HG03095 (cell line): ENCODE results near the gene SUPT3H.
A peak's percentile ranks its signal among the peaks of the same experiment; 100 is the strongest.
"Not testable (repeated sequence)": the region's sequence is repeated elsewhere in the genome, so short reads cannot be mapped to it uniquely, and the experiment has no call there.

ENCODE experiments used
- ATAC-seq: cut with Tn5 transposase; IDR thresholded peaks from one replicate; pipeline ENCODE4 v1.9.1; 2021; ENCODE audit warnings: moderate library complexity; ENCODE audit not compliant: unreplicated experiment

SUPT3H gene

GRCh38 chr6:44920952-44921491, 456.7 kb downstream of the SUPT3H start:
- ATAC-seq, result no peak

- no peak for ATAC-seq
Observed at GRCh38 chr6:44918671-44919296, 458.9 kb downstream of the SUPT3H start.

- no peak for ATAC-seq
Observed at GRCh38 chr6:44917430-44917829, 460.3 kb downstream of the SUPT3H start.

- no peak for ATAC-seq
Observed at GRCh38 chr6:44915111-44915510, 462.6 kb downstream of the SUPT3H start.

GRCh38 chr6:44914141-44914540, 463.6 kb downstream of the SUPT3H start:
- ATAC-seq, result no peak

- no peak for ATAC-seq
Observed at GRCh38 chr6:44906761-44907160, 471.0 kb downstream of the SUPT3H start.

GRCh38 chr6:44900358-44900757, 477.4 kb downstream of the SUPT3H start:
- not testable (repeated sequence) for ATAC-seq

GRCh38 chr6:44898296-44898930, 479.3 kb downstream of the SUPT3H start:
- ATAC-seq, result no peak

- no peak for ATAC-seq
Observed at GRCh38 chr6:44897316-44897715, 480.4 kb downstream of the SUPT3H start.

GRCh38 chr6:44896701-44897100, 481.0 kb downstream of the SUPT3H start:
- no peak for ATAC-seq

- ATAC-seq, result no peak
Observed at GRCh38 chr6:44892579-44892978, 485.2 kb downstream of the SUPT3H start.

GRCh38 chr6:44879071-44879470, 498.7 kb downstream of the SUPT3H start:
- not testable (repeated sequence) for ATAC-seq

- ATAC-seq, result not testable (repeated sequence)
Observed at GRCh38 chr6:44876638-44877037, 501.1 kb downstream of the SUPT3H start.

- ATAC-seq, result peak; percentile 87
Observed at GRCh38 chr6:44869321-44869897, 508.3 kb downstream of the SUPT3H start.

- peak; percentile 1 for ATAC-seq
Observed at GRCh38 chr6:44868910-44869309, 508.8 kb downstream of the SUPT3H start.

GRCh38 chr6:44868335-44868668, 509.4 kb downstream of the SUPT3H start:
- peak; percentile 14 for ATAC-seq

GRCh38 chr6:44867571-44868334, 510.0 kb downstream of the SUPT3H start:
- ATAC-seq, result peak; percentile 47

- ATAC-seq, result not testable (repeated sequence)
Observed at GRCh38 chr6:44865184-44865583, 512.5 kb downstream of the SUPT3H start.

- no peak for ATAC-seq
Observed at GRCh38 chr6:44859901-44860410, 517.8 kb downstream of the SUPT3H start.

GRCh38 chr6:44858998-44859397, 518.7 kb downstream of the SUPT3H start:
- ATAC-seq, result no peak

GRCh38 chr6:44856479-44856878, 521.3 kb downstream of the SUPT3H start:
- no peak for ATAC-seq
